ENCODE results near the gene SPG21. TPM values are rescaled to one million over a fixed set of nuclear protein-coding genes. Genes with fewer than 3 reads are reported as not detected.

Gene SPG21
- total RNA-seq, 6 donors from 2014 or later = 58.8 to 113 (median 94.7) TPM

DNA sequence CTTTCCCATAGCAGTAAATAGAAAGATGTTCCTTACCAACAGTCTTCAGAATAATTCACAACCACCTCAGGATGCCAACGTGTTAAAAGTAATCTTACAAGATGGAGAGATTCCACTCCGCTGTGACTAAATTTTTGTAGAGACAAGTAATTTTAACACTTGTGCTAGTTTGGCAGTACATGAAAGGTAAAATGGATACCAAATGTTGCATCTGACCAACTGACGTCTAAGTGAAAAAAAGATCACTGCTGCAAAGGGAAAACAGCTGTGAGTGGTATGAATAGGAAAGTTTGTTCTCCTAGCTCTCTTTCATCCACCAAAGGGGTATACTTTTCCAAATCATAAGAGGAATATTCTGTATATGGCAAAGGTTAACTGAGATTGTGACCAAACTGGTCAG is 2.6 kb downstream of the SPG21 start:
- DNase-seq (no peak), ATAC-seq (ENCODE audit: low FRiP score in 2 of 2) (no peak)
- Histone ChIP-seq H3K36me3 (peaks cover 0 to 7% (median 2%) of the 10 kb centered on the region in 4 donors), H3K9me3 (no peaks in the 10 kb centered on the region), H3K27ac (peak overlapping the region in 1 of 4 donors; percentile 7), H3K4me1 (peaks cover 37 to 60% (median 40%) of the 10 kb centered on the region in 4 donors), H3K4me3 (no peak overlapping the region), H3K27me3 (no peaks in the 10 kb centered on the region)
- TF ChIP-seq EP300 (IDR thresholded peaks at IDR 0.05) = no peak
- TF ChIP-seq POLR2A (IDR thresholded peaks at IDR 0.05) = no peak
- TF ChIP-seq, protein P1, sequence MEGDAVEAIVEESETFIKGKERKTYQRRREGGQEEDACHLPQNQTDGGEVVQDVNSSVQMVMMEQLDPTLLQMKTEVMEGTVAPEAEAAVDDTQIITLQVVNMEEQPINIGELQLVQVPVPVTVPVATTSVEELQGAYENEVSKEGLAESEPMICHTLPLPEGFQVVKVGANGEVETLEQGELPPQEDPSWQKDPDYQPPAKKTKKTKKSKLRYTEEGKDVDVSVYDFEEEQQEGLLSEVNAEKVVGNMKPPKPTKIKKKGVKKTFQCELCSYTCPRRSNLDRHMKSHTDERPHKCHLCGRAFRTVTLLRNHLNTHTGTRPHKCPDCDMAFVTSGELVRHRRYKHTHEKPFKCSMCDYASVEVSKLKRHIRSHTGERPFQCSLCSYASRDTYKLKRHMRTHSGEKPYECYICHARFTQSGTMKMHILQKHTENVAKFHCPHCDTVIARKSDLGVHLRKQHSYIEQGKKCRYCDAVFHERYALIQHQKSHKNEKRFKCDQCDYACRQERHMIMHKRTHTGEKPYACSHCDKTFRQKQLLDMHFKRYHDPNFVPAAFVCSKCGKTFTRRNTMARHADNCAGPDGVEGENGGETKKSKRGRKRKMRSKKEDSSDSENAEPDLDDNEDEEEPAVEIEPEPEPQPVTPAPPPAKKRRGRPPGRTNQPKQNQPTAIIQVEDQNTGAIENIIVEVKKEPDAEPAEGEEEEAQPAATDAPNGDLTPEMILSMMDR (IDR thresholded peaks at IDR 0.05) = no peak
- TF ChIP-seq POLR2AphosphoS5 (IDR thresholded peaks at IDR 0.05) = no peak
- 50 to 56% methylated on average over 3 of the region's 3 CpGs for WGBS, 2 donors

DNA sequence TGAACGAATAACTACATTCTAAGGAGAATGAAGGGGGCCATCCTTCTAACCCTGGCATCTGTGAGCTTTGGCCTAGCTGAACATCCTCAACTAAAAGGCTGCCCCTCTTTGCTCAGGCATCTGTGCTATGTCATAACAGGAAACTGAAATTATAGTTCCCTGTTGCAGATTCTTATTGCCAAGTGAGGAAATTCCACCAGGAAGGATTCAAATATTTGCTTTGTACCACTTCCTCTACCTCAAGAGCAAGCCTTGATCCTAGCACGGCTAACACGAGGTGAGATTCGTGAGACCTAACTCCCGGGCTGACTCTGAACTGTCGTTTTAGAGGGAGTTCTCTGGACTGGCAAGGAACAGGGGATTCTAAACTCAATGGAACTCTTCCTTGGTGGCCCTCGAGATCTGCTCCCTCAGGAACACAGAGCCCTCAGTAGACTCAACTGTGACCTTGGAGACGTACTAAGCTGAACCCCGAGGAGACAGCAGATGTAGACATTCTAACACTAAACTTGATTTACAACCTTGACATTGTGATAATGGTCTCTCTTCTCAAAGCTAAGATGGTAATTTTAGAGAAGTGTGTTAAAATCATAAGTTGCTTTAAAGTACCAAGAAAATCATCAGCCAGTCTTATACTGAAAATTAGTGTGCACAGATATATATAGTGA is 4.2 kb downstream of the SPG21 start:
- peak; percentile 5 to 19 for ATAC-seq (ENCODE audit: low FRiP score in 2 of 2)
- H3K27me3 ChIP-seq = no peaks in the 10 kb centered on the region
- peaks cover 37 to 58% (median 44%) of the 10 kb centered on the region in 4 donors for H3K4me1 ChIP-seq
- H3K27ac ChIP-seq = peak overlapping the region; percentile 79 to 89 (median 82)
- H3K36me3 ChIP-seq = peaks cover 0 to 11% (median 4%) of the 10 kb centered on the region in 4 donors
- peak in 1 of 2 donors; percentile 42 for DNase-seq
- peak in 1 of 2 donors; percentile 12 for TF ChIP-seq POLR2AphosphoS5 (IDR thresholded peaks at IDR 0.05)
- TF ChIP-seq EP300 (IDR thresholded peaks at IDR 0.05) = no peak
- TF ChIP-seq, protein P1 (IDR thresholded peaks at IDR 0.05) = no peak
- peak in 1 of 4 donors; percentile 24 for TF ChIP-seq POLR2A (IDR thresholded peaks at IDR 0.05)
- no peaks in the 10 kb centered on the region for H3K9me3 ChIP-seq
- no peak overlapping the region for H3K4me3 ChIP-seq
- WGBS, 2 donors = 10 to 18% methylated on average over 9 of the region's 9 CpGs

DNA sequence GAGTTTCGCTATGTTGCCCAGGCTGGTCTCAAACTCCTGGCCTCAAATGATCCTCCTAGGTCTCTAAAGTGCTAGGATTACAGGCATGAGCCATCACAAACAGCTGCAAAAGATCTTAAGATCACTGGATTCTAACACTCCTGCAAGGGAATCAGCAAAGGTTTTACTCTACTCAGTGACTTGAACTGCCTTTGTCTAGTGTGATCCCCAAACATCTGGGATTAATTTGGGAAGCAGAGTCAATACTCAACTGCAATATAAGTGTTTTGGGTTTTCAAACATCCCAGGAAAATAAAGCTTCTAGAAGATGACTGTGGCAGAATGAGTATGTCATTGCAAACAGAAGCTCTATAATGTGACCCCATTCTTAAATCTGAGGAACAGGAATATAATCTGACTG is 7.2 kb downstream of the SPG21 start:
- no peak overlapping the region for H3K4me3 ChIP-seq
- ATAC-seq (ENCODE audit: low FRiP score in 2 of 2) (no peak), DNase-seq (no peak)
- H3K4me1 ChIP-seq = peaks cover 30 to 38% (median 34%) of the 10 kb centered on the region in 4 donors
- no peak for TF ChIP-seq POLR2A (IDR thresholded peaks at IDR 0.05)
- no peak for TF ChIP-seq POLR2AphosphoS5 (IDR thresholded peaks at IDR 0.05)
- TF ChIP-seq EP300 (IDR thresholded peaks at IDR 0.05) = no peak
- TF ChIP-seq, protein P1 (IDR thresholded peaks at IDR 0.05) = no peak
- no peaks in the 10 kb centered on the region for H3K27me3 ChIP-seq
- no peak overlapping the region for H3K27ac ChIP-seq
- peaks cover 5 to 39% (median 20%) of the 10 kb centered on the region in 4 donors for H3K36me3 ChIP-seq
- 100% methylated on average over 1 of the region's 1 CpG for WGBS, 2 donors
- no peaks in the 10 kb centered on the region for H3K9me3 ChIP-seq

DNA sequence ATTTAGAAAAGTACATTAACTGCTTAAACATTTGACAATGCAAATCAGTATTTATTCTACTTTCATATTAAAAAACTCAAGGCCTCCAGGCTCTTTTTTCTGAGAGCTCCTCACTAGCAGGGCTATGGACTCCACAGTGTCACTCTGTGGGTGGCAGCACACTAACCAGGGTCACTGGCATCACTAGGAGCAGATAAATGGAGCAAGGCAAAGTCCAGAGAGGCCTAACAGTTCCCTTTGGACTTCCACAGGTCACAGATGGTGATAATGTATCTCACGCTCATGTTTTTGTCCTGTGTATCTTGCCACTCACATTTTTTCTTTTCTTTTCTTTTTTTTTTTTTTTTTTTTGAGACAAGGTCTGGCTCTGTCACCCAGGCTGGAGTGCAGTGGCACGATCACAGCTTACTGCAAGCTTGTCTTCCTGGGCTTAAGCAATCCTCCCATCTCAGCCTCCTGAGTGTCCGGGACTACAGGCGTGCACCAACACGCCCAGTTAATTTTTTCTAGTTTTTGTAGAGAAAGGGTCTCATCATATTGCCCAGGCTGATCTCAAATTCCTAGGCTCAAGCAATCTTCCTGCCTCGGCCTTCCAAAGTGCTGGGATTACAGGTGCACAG is 7.8 kb downstream of the SPG21 start:
- Histone ChIP-seq H3K36me3 (peaks cover 8 to 45% (median 22%) of the 10 kb centered on the region in 4 donors), H3K9me3 (no peaks in the 10 kb centered on the region), H3K4me1 (peaks cover 25 to 34% (median 29%) of the 10 kb centered on the region in 4 donors), H3K4me3 (no peak overlapping the region), H3K27me3 (no peaks in the 10 kb centered on the region), H3K27ac (no peak overlapping the region)
- DNase-seq (no peak), ATAC-seq (ENCODE audit: low FRiP score in 2 of 2) (no peak)
- WGBS, 2 donors = 79 to 91% methylated on average over 6 of the region's 6 CpGs
- TF ChIP-seq POLR2A (IDR thresholded peaks at IDR 0.05) (no peak), EP300 (IDR thresholded peaks at IDR 0.05) (no peak), POLR2AphosphoS5 (IDR thresholded peaks at IDR 0.05) (no peak)
- TF ChIP-seq, protein P1 (IDR thresholded peaks at IDR 0.05) = no peak

All from upper lobe of left lung (tissue), 6 donors.